HG03108 (cell line): ENCODE results near the gene FOXD4L3.
"Not testable (repeated sequence)": the region's sequence is repeated elsewhere in the genome, so short reads cannot be mapped to it uniquely, and the experiment has no call there.

Experiments
- ATAC-seq: cut with Tn5 transposase; IDR thresholded peaks from one replicate; pipeline ENCODE4 v1.9.1; 2021; ENCODE audit warnings: moderate library complexity; ENCODE audit not compliant: unreplicated experiment

FOXD4L3 gene

GRCh38 chr9:68343992-68344391, 41.3 kb downstream of the FOXD4L3 start:
- not testable (repeated sequence) for ATAC-seq

- ATAC-seq: not testable (repeated sequence)
Observed at GRCh38 chr9:68351689-68352088, 49.0 kb downstream of the FOXD4L3 start.
